Stimulated activated CD4-positive, alpha-beta T cell treated with anti-CD3 and anti-CD28 coated beads, Interleukin-1b, Interleukin-23, amount 100 ng/mL, for 1 hour (primary cell): Measurements from ENCODE around the gene TFF2.

Source experiments
- DNase-seq, 2 donors: peaks; one replicate each; pipeline ENCODE4 v3.0.0-alpha.2; 2020; ENCODE audit warnings: low read depth in 2 of 2

The TFF2 gene

GRCh38 chr21:42366292-42367010, 15.7 kb upstream of the TFF2 start, which contains the start of gene TFF1:
Gene TFF1 (minus strand): TSS chr21:42366535. CDS start chr21:42366495, 40 bp downstream.
- no peak for DNase-seq

DNA sequence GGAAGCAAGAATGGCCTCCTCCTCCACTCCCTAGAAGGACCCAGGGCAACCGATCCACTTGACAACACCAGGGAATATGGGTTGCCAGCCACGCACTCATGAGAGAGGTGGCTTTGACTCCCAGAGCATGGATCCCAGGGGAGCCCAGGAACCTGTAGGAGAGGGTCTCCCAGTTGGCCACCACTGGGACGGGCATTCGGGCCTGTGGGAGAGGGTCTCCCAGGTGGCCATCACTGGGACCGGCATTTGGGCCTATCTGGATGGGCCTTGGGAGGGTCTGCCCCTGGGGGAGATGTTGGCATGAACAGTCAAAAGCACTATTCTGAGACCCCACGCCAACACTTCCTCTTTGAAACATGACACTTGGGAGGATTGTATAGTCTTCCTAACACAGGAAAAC, 15.0 kb upstream of the TFF2 start:
- DNase-seq, result no peak

DNA sequence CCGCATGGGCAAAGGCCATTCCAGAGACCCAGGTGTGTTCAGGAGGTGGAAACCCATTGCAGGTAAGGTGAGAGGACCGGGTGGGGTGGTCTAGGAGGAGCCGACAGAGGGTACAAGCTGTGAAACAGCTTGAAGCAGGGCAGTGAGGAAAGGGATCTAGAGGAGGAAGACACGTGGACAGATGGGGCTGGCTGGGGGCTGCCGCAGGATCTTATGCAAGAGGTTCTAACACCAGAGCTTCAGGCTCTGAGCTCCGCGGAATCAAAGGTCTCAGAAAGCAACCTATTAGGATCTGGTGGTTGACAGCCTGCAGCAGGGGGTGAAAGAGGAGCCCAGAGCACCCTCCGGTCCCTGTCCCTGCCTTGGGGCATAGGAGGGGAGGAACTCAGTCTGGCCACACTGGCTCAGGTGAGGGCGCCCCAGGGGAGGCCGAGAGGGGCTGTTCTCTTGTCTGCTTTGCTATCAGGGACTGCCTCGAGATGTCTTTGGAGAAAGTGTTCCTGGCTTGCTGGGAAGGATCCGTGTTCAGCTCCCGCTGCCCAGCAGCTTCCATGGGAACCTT, 13.6 kb upstream of the TFF2 start:
- no peak for DNase-seq

- no peak for DNase-seq
Observed at GRCh38 chr21:42363312-42363711, 12.5 kb upstream of the TFF2 start.

- no peak for DNase-seq
Observed at GRCh38 chr21:42362700-42363099, 11.9 kb upstream of the TFF2 start.

DNA sequence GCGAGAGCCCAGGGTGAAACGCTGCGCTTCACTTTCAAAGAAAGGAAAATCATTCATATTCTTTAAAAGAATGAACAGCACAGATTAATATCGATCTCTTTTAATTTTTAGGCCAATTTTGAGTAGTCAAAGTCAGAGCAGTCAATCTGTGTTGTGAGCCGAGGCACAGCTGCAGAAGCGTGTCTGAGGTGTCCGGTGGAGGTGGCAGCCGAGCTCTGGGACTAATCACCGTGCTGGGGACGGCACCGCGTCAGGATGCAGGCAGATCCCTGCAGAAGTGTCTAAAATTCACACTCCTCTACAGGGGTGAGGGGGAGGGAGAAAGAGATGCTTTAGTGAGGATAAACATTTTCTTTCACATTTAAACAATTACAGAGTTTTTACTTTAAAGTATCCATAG, 11.4 kb upstream of the TFF2 start:
- DNase-seq, result no peak

DNA sequence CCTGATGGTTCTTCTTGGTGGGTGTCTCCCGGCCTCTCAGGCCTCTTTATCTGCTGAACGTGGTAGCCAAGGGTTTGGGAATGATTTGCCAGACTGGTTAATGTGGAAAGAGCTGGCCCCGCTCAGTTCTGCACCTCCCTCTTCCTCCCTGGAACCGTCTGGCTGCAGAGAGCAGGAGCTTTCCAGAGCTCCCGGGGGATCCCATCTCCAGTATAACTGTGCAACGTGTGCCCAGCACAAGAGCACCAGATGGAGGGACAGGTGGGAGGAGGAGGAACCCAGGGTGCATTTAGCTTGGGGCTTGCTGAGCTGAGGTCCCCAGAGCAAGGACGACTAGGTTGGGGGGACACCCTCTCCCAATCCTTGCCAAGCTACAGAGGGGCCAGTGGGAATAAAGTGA, 10.5 kb upstream of the TFF2 start:
- DNase-seq, result no peak

DNA sequence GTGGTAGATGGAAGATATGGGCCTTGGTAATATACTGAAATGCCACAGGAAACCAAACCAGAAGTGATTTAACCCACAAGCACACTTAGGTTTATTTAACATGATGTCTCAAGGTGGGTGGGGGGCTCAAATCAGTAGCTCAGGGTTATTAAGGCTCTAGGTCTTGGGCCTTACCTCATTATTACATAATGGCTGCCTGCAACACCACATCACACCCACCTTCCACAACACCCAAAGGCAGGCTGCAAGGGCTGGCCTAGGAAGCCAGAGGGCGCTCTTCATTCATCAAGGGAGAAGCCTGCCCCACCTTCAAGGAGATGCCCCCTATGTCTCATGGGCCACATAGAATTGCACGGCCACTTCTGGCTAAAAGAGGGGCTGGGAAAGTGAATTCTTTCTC, 9.5 kb upstream of the TFF2 start:
- no peak for DNase-seq

DNA sequence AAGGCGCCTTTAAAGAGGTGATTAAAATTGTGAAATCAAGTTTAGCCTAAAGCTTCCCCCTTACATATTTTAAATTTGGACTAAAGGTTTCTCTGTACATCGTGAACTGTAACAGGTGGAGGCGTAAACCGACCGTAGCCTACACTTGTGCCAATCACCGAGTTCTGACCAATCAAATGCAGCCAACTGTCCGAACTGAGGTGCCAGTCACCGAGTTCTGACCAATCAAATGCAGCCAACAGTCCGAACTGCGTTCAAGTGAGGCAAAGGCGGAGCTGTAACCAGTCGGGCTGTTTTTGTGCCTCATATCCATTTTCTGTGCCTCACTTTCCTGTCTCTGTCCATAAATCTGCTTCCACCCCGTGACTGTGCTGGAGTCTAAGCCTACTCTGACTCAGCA, 8.1 kb upstream of the TFF2 start:
- DNase-seq, result no peak

GRCh38 chr21:42358261-42358660, 7.5 kb upstream of the TFF2 start:
- DNase-seq, result no peak

DNA sequence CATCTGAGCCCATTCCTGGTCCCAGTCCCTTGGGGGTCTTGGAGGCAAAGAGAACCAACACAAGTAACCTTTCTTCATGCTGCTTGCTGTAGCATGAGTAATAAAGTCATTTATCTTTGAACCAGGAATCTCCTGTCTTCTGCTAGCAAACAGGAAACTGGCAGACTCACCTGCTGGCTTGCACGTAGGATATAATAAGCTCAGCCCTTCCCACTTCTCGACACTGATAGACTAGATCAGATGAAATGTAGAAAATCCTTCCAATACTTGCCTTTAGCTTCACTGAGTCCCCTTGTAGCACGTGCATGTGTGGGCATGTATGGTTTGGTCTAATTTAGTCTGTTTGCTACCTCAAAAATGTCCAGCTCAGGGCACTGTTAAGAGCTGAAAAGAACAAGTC, 6.5 kb upstream of the TFF2 start:
- DNase-seq, result no peak

- no peak for DNase-seq
Observed at GRCh38 chr21:42356650-42357049, 5.9 kb upstream of the TFF2 start.

- DNase-seq, result no peak
Observed at GRCh38 chr21:42356046-42356445, 5.3 kb upstream of the TFF2 start.

DNA sequence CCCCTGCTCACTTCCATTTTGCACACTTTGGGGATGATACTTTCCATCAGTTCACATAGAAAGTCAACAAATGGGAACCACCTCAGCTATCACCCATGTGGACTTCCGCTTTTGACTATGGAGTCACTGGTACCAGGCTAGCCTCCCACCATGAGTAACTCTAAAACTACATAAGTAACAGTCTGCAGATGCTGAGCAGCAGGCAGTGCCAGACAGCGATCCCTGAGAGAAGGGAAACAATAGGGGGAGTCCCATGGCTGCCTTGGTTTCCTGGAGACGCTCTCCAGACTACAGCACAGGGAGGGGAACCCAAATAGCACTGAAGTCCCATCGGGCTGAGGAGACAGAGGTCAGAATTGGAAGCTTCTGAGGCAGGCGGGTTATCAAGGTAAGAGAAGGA, 2.8 kb upstream of the TFF2 start:
- DNase-seq, result no peak

- DNase-seq, result no peak
Observed at GRCh38 chr21:42352441-42353095, 1.8 kb upstream of the TFF2 start.

DNA sequence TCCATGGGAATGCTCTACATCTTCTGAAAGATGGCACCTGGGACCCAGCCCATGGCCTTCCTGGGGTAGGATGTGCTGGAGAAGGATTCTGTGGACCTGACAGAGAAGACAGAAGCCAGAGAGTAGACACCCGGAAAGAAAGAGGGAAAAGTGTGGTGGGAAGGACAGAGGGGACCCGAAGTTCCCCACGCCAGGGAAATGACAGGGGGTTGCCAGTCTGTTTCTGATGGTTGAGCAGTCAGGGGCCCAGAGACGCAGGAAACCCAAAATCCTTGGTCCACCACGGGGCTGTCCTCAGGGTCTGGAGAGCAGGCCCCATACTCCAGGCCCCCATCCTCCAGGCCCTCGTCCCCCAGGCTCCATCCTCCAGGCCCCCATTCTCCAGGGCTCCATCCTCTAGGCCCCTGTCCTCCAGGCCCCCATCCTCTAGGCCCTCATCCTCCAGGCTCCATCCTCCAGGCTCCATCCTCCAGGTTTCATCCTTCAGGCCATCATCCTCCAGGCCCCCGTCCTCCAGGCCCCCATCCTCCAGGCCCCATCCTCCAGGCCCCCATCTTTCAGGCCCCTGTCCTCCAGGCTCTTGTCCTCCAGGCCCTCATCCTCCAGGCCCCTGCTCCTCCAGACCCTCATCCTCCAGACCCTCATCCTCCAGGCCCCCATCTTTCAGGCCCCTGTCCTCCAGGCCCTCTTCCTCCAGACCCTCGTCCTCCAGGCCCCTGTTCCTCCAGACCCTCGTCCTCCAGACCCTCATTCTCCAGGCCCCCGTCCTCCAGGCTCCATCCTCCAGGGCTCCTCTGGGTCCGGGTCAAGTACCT, 1.0 kb upstream of the TFF2 start:
- no peak for DNase-seq

GRCh38 chr21:42350318-42350910, 380 bp downstream of the TFF2 start:
- DNase-seq, result no peak

DNA sequence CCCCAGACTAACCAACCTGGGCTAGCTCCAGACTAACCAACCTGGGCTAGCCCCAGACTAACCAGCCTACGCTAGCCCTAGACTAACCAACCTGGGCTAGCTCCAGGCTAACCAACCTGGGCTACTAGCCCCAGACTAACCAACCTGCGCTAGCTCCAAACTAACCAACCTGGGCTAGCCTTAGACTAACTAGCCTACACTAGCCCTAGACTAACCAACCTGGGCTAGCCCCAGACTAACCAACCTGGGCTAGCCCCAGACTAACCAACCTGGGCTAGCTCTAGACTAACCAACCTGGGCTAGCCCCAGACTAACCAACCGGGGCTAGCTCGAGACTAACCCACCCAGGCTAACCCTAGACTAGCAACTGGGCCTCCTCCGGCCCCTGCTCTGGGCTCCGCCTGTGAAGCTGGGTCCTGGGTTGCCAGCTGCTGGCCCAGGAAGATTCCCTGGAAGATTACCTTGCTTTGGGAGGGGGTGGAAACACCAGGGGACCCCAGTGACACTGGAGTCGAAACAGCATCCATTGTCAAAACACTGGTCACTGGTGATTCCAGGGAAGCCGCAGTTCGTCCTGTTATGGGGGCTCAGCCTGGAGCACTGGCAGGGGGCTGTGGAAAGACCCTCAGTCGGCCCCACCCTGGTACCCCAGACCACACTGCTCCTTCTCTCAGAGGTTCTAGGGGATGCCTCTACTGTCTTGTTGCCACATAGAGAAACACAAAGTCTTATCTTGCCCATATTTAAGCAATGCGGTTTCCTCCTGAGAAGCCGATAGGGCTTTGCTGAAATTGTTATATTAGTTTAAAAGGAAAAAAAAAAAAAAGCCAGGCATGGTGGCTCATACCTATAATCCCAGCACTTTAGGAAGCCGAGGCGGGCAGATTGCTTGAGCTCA, 1.1 kb downstream of the TFF2 start:
- DNase-seq, result no peak

GRCh38 chr21:42348762-42349161, 2.0 kb downstream of the TFF2 start:
- no peak for DNase-seq

- DNase-seq, result no peak
Observed at GRCh38 chr21:42347601-42348327, 3.0 kb downstream of the TFF2 start.
